Caco-2 (cell line): Measurements from ENCODE around the gene IFIT5. TPM values are rescaled to one million over a fixed set of nuclear protein-coding genes. Genes with fewer than 3 reads are reported as not detected.

ENCODE experiments used
- BruUV-seq: library from RNA; stranded (reverse); fragments of 400-500 nt; replicated peaks from 2 replicates; lab custom pipeline; 2021; lab: Mats Ljungman, UMichigan
- CTCF ChIA-PET: fragments of 300-600 bp; sonication (Branson Sonifier 250); formaldehyde crosslinking; loops from one replicate; lab custom pipeline; 2022; ENCODE audit warnings: antibody characterized with exemption; lab: Charles Lee
- POLR2A ChIA-PET: fragments of 300-600 bp; sonication (Branson Sonifier 250); formaldehyde crosslinking; loops from one replicate; lab custom pipeline; 2022; ENCODE audit warnings: antibody characterized with exemption; lab: Charles Lee
- DNase-seq, 2 experiments: peaks; one replicate each; pipeline versions ENCODE4 v3.0.0 to v3.0.0-alpha.2; 2020 to 2022
- H3K27me3 ChIP-seq: replicated peaks from 2 replicates; pipeline ENCODE4 v1.6.0; 2011; ENCODE audit warnings: low read length; ENCODE audit not compliant: control insufficient read depth, insufficient read depth
- H3K36me3 ChIP-seq: 2 replicates; pipeline ENCODE4 v1.5.1; 2011; ENCODE audit warnings: low read length; ENCODE audit not compliant: control insufficient read depth, insufficient read depth
- H3K4me1 ChIP-seq: fragments of 250-450 bp; sonication (Bioruptor Pico); 2 replicates; pipeline ENCODE4 v1.5.1; 2020; ENCODE audit warnings: mild to moderate bottlenecking
- H3K4me3 ChIP-seq: 2 replicates; pipeline ENCODE4 v1.5.1; 2011; ENCODE audit warnings: low read depth, mild to moderate bottlenecking, control low read depth, low read length
- H3K9me3 ChIP-seq: fragments of 250-450 bp; sonication (Bioruptor Pico); 2 replicates; pipeline ENCODE4 v1.5.1; 2020; ENCODE audit warnings: mild to moderate bottlenecking, moderate library complexity
- H3K27ac Mint-ChIP-seq: one replicate; pipeline ENCODE4 v1.8.0; 2022; ENCODE audit warnings: mixed read lengths; ENCODE audit not compliant: unreplicated experiment
- H3K27me3 Mint-ChIP-seq: one replicate; pipeline ENCODE4 v1.8.0; 2022; ENCODE audit warnings: mixed read lengths; ENCODE audit not compliant: insufficient read depth, unreplicated experiment
- H3K36me3 Mint-ChIP-seq: one replicate; pipeline ENCODE4 v1.8.0; 2022; ENCODE audit warnings: mild to moderate bottlenecking, mixed read lengths; ENCODE audit not compliant: insufficient read depth, unreplicated experiment
- H3K4me1 Mint-ChIP-seq: one replicate; pipeline ENCODE4 v1.8.0; 2022; ENCODE audit warnings: low read depth, mixed read lengths; ENCODE audit not compliant: unreplicated experiment
- H3K4me3 Mint-ChIP-seq: one replicate; pipeline ENCODE4 v1.8.0; 2022; ENCODE audit warnings: mild to moderate bottlenecking, moderate library complexity, mixed read lengths; ENCODE audit not compliant: unreplicated experiment
- H3K9me3 Mint-ChIP-seq: one replicate; pipeline ENCODE4 v1.8.0; 2022; ENCODE audit warnings: mixed read lengths; ENCODE audit not compliant: unreplicated experiment
- CTCF ChIP-seq, 2 experiments: fragments of 200-600 bp in 1 of 2; IDR thresholded peaks; 1 replicate in 1 of 2; 2 replicates in 1 of 2; pipeline versions ENCODE4 v1.5.1 to v1.8.0; 2011 to 2022; ENCODE audit warnings: antibody characterized with exemption in 1 of 2, control low read depth in 1 of 2, inconsistent platforms in 1 of 2, low read depth in 1 of 2, low read length in 1 of 2, mild to moderate bottlenecking in 1 of 2, moderate library complexity in 1 of 2; ENCODE audit not compliant: insufficient read depth in 1 of 2, severe bottlenecking in 1 of 2, unreplicated experiment in 1 of 2
- intact Hi-C: fragments of 100-400 bp; cut with micrococcal nuclease; formaldehyde crosslinking; loops from one replicate; pipeline ENCODE4 v1.10.0; 2022; ENCODE audit not compliant: unreplicated experiment
- total RNA-seq: library from RNA; stranded (reverse); gene quantifications from 2 replicates; pipeline ENCODE4 v1.2.3, GENCODE V29; 2022

Gene IFIT5
- total RNA-seq, 1 experiment from 2014 or later, result 2.4 TPM

- Mint-ChIP-seq H3K4me1 (peaks cover 14% of the 10 kb centered on the region), H3K27ac (no peak overlapping the region), H3K36me3 (no peaks in the 10 kb centered on the region), H3K27me3 (peaks cover 3% of the 10 kb centered on the region), H3K4me3 (no peak overlapping the region), H3K9me3 (no peaks in the 10 kb centered on the region)
- Histone ChIP-seq H3K27me3 (no peaks in the 10 kb centered on the region), H3K9me3 (no peaks in the 10 kb centered on the region), H3K36me3 (no peaks in the 10 kb centered on the region), H3K4me3 (no peak overlapping the region), H3K4me1 (no peaks in the 10 kb centered on the region; the same call in 1 of the 2 replicates)
- intact Hi-C loops, result no loop called here
- BruUV-seq, result no TSS peak
- ChIA-PET POLR2A (interaction anchor here (0.5 kb wide), 1 partner anchor 186 kb away, joined by 3 read pairs; no protein-coding TSS in a partner anchor), CTCF (no interaction called here)
- no peak for TF ChIP-seq CTCF (IDR thresholded peaks at IDR 0.05; ENCODE audit: insufficient read depth in 1 of 2, low read depth in 1 of 2, low read length in 1 of 2, severe bottlenecking in 1 of 2, unreplicated experiment in 1 of 2)
- no peak for DNase-seq
Observed at GRCh38 chr10:89458291-89458690, 43.9 kb downstream of the IFIT5 start.

- H3K27ac Mint-ChIP-seq, result no peak overlapping the region
Observed at GRCh38 chr10:89458784-89459183, 44.4 kb downstream of the IFIT5 start.

GRCh38 chr10:89463846-89464537 lies 49.6 kb downstream of the IFIT5 start:
- no TSS peak for BruUV-seq
- 0 out of 2 replicates have a peak, but pooled peaks cover 10% of the 10 kb centered on the region for H3K4me1 ChIP-seq
- no peak for DNase-seq
- Mint-ChIP-seq H3K36me3 (no peaks in the 10 kb centered on the region), H3K4me3 (no peak overlapping the region), H3K9me3 (no peaks in the 10 kb centered on the region), H3K27ac (no peak overlapping the region), H3K4me1 (peaks cover 12% of the 10 kb centered on the region), H3K27me3 (peaks cover 3% of the 10 kb centered on the region)
- H3K36me3 ChIP-seq, result no peaks in the 10 kb centered on the region
- CTCF ChIA-PET, result no interaction called here
- H3K9me3 ChIP-seq, result no peaks in the 10 kb centered on the region
- POLR2A ChIA-PET, result no interaction called here
- intact Hi-C loops, result loop anchor here (10.0 kb wide), 1 partner anchor 181 kb away; the partner anchor contains the start of gene PANK1
- no peak for TF ChIP-seq CTCF (IDR thresholded peaks at IDR 0.05; ENCODE audit: insufficient read depth in 1 of 2, low read depth in 1 of 2, low read length in 1 of 2, severe bottlenecking in 1 of 2, unreplicated experiment in 1 of 2)
- H3K27me3 ChIP-seq, result no peaks in the 10 kb centered on the region
- no peak overlapping the region for H3K4me3 ChIP-seq

More at GRCh38 chr10:89458784-89459183, 44.4 kb downstream of the IFIT5 start:
- Histone ChIP-seq H3K4me3 (no peak overlapping the region), H3K36me3 (no peaks in the 10 kb centered on the region), H3K27me3 (no peaks in the 10 kb centered on the region), H3K4me1 (peaks cover under 1% of the 10 kb centered on the region; the same call in 1 of the 2 replicates), H3K9me3 (no peaks in the 10 kb centered on the region)
- Mint-ChIP-seq H3K4me3 (no peak overlapping the region), H3K36me3 (no peaks in the 10 kb centered on the region), H3K4me1 (peaks cover 14% of the 10 kb centered on the region), H3K9me3 (no peaks in the 10 kb centered on the region), H3K27me3 (peaks cover 3% of the 10 kb centered on the region)
- no peak for TF ChIP-seq CTCF (IDR thresholded peaks at IDR 0.05; ENCODE audit: insufficient read depth in 1 of 2, low read depth in 1 of 2, low read length in 1 of 2, severe bottlenecking in 1 of 2, unreplicated experiment in 1 of 2)
- POLR2A ChIA-PET, result no interaction called here
- CTCF ChIA-PET, result no interaction called here
- intact Hi-C loops, result no loop called here
- no TSS peak for BruUV-seq
- DNase-seq, result no peak
